Measurements from ENCODE around the gene PSMB3.

PSMB3 gene

DNA sequence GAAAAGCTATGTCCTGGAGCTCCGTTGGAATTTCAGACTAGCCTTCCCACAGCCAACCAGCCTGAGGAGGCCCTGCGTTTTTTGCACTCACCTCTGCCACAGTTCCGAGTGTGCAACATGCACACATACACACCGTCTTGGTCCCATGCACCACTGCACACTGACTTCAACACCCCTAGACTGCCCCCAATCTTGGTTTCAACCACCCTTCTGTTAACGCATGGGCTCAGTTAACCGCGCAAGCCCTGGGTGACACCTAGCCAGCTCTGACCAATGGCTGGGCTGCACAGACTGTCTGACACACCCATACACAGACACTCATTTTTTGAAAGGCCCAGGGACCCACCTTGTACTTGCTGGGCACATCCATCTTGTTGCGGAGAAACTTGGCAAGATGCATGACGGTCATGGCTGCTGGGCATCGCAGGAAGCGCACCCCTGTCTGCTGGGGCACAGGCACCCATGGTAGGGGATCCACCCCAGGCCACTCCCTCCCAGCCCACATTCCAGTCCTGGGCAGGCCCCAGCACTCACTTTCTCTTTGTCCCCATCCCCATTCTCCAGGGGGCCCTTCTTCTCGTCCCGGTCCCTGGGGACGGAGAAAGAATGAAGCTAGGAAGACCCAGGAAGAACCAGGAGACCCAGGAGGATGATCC lies 14.4 kb upstream of the PSMB3 start:
- TF ChIP-seq, protein P1, sequence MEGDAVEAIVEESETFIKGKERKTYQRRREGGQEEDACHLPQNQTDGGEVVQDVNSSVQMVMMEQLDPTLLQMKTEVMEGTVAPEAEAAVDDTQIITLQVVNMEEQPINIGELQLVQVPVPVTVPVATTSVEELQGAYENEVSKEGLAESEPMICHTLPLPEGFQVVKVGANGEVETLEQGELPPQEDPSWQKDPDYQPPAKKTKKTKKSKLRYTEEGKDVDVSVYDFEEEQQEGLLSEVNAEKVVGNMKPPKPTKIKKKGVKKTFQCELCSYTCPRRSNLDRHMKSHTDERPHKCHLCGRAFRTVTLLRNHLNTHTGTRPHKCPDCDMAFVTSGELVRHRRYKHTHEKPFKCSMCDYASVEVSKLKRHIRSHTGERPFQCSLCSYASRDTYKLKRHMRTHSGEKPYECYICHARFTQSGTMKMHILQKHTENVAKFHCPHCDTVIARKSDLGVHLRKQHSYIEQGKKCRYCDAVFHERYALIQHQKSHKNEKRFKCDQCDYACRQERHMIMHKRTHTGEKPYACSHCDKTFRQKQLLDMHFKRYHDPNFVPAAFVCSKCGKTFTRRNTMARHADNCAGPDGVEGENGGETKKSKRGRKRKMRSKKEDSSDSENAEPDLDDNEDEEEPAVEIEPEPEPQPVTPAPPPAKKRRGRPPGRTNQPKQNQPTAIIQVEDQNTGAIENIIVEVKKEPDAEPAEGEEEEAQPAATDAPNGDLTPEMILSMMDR (conservative IDR thresholded peaks at IDR 0.05; ENCODE audit: low read depth, low read length) = no peak
- no peak overlapping the region for H3K4me3 ChIP-seq (ENCODE audit: low read length)
- DNase-seq (ENCODE audit: low read depth) = no peak

DNA sequence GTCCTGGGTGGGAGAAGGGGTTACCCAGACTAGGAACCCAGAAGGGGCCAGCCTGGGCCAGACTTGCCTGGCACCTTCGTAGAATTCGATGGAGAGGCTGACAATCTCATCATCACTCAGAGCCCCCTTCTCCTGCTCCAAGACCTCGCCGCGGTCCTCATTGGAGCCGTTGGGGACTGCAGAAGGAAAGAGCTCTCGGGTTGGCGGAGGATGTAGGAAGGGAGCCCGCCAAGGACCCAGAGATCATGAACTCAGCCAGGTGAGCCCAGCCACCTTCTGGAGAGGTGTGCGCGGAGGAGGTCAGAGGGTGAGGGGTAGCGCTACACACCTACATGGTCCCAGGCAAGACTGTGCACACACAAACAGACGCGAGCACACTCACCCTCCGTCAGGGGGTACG lies 13.9 kb upstream of the PSMB3 start:
- TF ChIP-seq, protein P1 (conservative IDR thresholded peaks at IDR 0.05; ENCODE audit: low read depth, low read length) = no peak
- no peak for DNase-seq (ENCODE audit: low read depth)
- H3K4me3 ChIP-seq (ENCODE audit: low read length) = no peak overlapping the region

DNA sequence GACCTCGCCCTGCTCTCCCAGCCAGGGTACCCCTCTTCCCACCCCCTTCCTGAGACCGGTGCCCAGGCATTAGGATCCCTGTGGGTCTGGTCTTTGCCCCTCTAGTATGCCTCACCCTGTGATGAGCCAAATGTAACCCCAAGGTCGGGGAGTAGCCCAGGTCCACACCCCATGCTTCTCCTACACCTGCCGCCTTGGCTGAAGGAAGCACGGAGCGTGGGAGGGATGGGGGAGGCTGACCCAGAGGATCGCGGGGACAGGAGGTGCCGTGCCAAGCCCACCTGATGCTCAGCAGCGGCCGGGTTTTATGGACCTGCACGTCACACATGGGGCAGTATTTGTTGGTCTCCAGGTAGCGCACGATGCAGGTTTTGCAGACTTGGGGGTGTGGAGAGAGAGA lies 13.2 kb upstream of the PSMB3 start:
- no peak overlapping the region for H3K4me3 ChIP-seq (ENCODE audit: low read length)
- TF ChIP-seq, protein P1 (conservative IDR thresholded peaks at IDR 0.05; ENCODE audit: low read depth, low read length) = no peak
- no peak for DNase-seq (ENCODE audit: low read depth)

DNA sequence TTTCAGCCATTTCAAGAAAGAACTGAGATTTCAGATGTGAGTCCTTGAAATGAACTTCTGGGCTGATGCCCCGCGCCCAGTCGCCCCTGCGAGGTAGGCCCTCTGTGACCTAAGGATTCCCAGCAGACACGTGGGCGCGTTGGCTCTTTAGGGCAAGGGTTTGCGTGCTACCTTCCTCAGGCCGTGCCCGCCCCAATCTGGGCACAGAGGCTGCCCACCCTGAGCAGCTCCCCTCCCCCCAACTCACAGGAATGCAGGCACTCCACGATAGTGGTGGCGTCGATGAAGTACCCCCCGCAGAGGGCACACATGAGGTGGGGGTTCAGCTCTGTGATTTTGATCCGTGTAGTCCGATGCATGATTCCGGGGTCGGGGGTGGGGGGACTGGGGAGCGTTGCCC lies 12.5 kb upstream of the PSMB3 start:
- no peak for DNase-seq (ENCODE audit: low read depth)
- no peak overlapping the region for H3K4me3 ChIP-seq (ENCODE audit: low read length)
- TF ChIP-seq, protein P1 (conservative IDR thresholded peaks at IDR 0.05; ENCODE audit: low read depth, low read length) = no peak

DNA sequence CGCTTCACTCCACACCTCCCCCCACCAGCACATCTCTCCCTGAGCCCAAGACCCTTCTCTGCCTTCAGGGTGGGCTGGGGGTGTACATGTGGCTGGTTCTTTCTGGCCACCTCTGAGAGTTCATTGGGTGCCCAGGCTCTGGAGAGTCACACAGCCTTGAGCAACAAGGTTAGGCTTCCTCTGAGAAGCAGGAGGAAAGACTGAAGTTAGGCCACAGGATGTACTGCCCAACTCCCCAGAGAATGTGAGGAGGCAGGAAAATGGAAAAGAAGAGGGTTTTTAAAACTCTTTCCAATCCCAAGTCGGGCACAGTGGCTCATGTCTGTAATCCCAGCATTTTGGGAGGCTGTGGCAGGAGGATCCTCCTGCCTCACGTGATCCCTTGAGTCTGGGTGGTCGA lies 11.7 kb upstream of the PSMB3 start:
- no peak overlapping the region for H3K4me3 ChIP-seq (ENCODE audit: low read length)
- no peak for DNase-seq (ENCODE audit: low read depth)
- TF ChIP-seq, protein P1 (conservative IDR thresholded peaks at IDR 0.05; ENCODE audit: low read depth, low read length) = no peak

DNA sequence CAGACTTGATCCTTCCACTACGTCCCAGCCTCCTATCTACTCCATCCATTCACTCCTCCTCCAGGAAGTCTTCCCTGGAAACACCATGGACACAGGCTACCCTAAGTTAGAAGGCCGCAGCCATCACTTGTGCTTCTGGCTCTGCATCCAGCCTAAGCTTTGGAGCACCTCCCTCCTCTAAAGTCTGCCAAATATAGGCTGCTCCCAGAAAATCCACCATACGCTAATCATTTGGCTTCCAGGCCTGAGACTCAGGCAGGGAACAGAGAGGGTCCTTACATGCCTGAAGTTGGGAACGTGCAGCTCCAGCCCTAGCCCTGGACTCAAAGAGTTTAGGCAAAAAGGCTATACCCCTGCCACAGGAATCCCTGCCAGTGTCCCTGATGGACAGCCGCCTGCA lies 11.1 kb upstream of the PSMB3 start:
- no peak overlapping the region for H3K4me3 ChIP-seq (ENCODE audit: low read length)
- TF ChIP-seq, protein P1 (conservative IDR thresholded peaks at IDR 0.05; ENCODE audit: low read depth, low read length) = no peak
- DNase-seq (ENCODE audit: low read depth) = no peak

DNA sequence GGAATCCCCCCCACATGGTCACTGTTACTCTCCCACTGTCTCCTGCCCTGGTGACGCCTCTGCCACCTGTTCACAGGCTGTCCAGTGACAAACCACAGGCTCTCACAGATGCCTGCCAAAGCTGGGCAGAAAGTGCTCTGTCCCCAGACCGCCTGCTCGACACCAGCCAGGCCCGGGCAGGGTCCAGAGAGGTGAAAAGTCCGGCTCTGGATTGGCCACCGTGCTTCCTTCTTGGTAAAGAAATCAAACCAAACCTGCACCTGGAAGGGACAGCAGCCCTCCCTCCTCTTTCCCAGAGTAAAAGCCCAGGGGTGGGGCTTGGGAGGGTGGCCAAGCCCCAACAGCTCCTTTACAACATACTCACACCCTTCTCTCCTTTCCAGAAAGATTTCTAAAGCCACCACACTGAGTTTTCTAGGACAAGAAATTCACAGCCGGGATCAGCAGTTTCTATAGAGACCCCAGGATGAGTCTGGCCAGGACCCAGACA lies 10.6 kb upstream of the PSMB3 start:
- TF ChIP-seq, protein P1 (conservative IDR thresholded peaks at IDR 0.05; ENCODE audit: low read depth, low read length) = no peak
- H3K4me3 ChIP-seq (ENCODE audit: low read length) = no peak overlapping the region
- no peak for DNase-seq (ENCODE audit: low read depth)

Data from retinal pigment epithelial cell (primary cell).